A549 treated with AZD2906 at 1 μM for 4 hours (cell line): ENCODE results near the gene ADCY9. TPM values are rescaled to one million over a fixed set of nuclear protein-coding genes. Genes with fewer than 3 reads are reported as not detected.

Source experiments
- total RNA-seq: library from RNA; stranded (reverse); fragments of 200-300 nt; extraction: Qiagen RNA extraction; gene quantifications from 5 replicates; pipeline ENCODE4 v1.2.3, GENCODE V29; 2022

The ADCY9 gene
- total RNA-seq: 6.9 to 7.9 TPM (median 7.3 TPM) in 5 replicates

GRCh38 chr16:4116325-4117249, at the start of gene ADCY9:
Gene ADCY9, minus strand, starts transcription at chr16:4116442. Its CDS starts 1,000 bp downstream, at chr16:4115442.

Other genes starting within 250 kb of the ADCY9 start
- gene CREBBP, start 235.7 kb downstream of the ADCY9 start, total RNA-seq: 14.5 to 17.3 TPM (median 16.9 TPM) in 5 replicates
- gene SRL, start 125.6 kb upstream of the ADCY9 start, total RNA-seq: 0.03 to 0.08 TPM (median 0.06 TPM) in 5 replicates
- 14.5 to 17.3 TPM (median 15.0 TPM) in 5 replicates for gene TFAP4, start 156.6 kb upstream of the ADCY9 start, total RNA-seq
- gene GLIS2, start 199.6 kb upstream of the ADCY9 start, total RNA-seq: 18.7 to 26.8 TPM (median 25.8 TPM) in 5 replicates
- 55.3 to 73.4 TPM (median 71.7 TPM) in 5 replicates for gene PAM16, start 234.9 kb upstream of the ADCY9 start, total RNA-seq